RWPE2 (cell line): Measurements from ENCODE around the gene BCAS1.

Experiments used
- ATAC-seq: fragments of 200-7000 bp; cut with Tn5 transposase; 3 replicates; pipeline ENCODE4 v1.9.1; 2021; ENCODE audit warnings: low read depth
- DNase-seq: peaks from one replicate; pipeline ENCODE4 v3.0.0-alpha.2; 2020; ENCODE audit warnings: low spot score
- H3K27ac ChIP-seq: fragments of 450-650 bp; 2 replicates; pipeline ENCODE4 v1.5.1; 2017; ENCODE audit warnings: mild to moderate bottlenecking; ENCODE audit not compliant: poor library complexity, severe bottlenecking
- H3K27me3 ChIP-seq: fragments of 250-450 bp; sonication (Bioruptor Pico); 2 replicates; pipeline ENCODE4 v1.5.1; 2021; ENCODE audit warnings: mild to moderate bottlenecking, moderate library complexity; ENCODE audit not compliant: insufficient read depth, poor library complexity, severe bottlenecking
- H3K36me3 ChIP-seq: fragments of 250-450 bp; sonication (Bioruptor Pico); 2 replicates; pipeline ENCODE4 v1.5.1; 2020; ENCODE audit warnings: low read depth, mild to moderate bottlenecking, moderate library complexity
- H3K4me1 ChIP-seq: fragments of 250-450 bp; sonication (Bioruptor Pico); 2 replicates; pipeline ENCODE4 v1.5.1; 2021; ENCODE audit warnings: mild to moderate bottlenecking, moderate library complexity; ENCODE audit not compliant: insufficient read depth, poor library complexity, severe bottlenecking
- H3K4me3 ChIP-seq: fragments of 250-450 bp; sonication (Bioruptor Pico); 2 replicates; pipeline ENCODE4 v1.5.1; 2021; ENCODE audit warnings: mild to moderate bottlenecking, moderate library complexity; ENCODE audit not compliant: severe bottlenecking
- H3K9me3 ChIP-seq: fragments of 250-450 bp; sonication (Bioruptor Pico); 2 replicates; pipeline ENCODE4 v1.5.1; 2021; ENCODE audit warnings: mild to moderate bottlenecking, moderate library complexity; ENCODE audit not compliant: severe bottlenecking
- CTCF ChIP-seq: fragments of 450-650 bp; IDR thresholded peaks from one replicate; pipeline ENCODE4 v1.5.1; 2017; ENCODE audit warnings: mild to moderate bottlenecking, moderate library complexity; ENCODE audit not compliant: poor library complexity, severe bottlenecking

The BCAS1 gene

GRCh38 chr20:54097236-54097529 is 26.8 kb upstream of the BCAS1 start:
- no peaks in the 10 kb centered on the region for H3K27me3 ChIP-seq
- no peak for DNase-seq
- no peak for TF ChIP-seq CTCF
- no peak overlapping the region for H3K4me3 ChIP-seq
- H3K9me3 ChIP-seq, result no peaks in the 10 kb centered on the region
- no peak overlapping the region for H3K27ac ChIP-seq
- no peaks in the 10 kb centered on the region for H3K4me1 ChIP-seq
- no peak for ATAC-seq
- no peaks in the 10 kb centered on the region for H3K36me3 ChIP-seq

GRCh38 chr20:54095824-54096223 is 25.4 kb upstream of the BCAS1 start:
- no peaks in the 10 kb centered on the region for H3K27me3 ChIP-seq
- no peak for TF ChIP-seq CTCF
- H3K9me3 ChIP-seq, result no peaks in the 10 kb centered on the region
- ATAC-seq, result no peak
- no peaks in the 10 kb centered on the region for H3K36me3 ChIP-seq
- H3K4me1 ChIP-seq, result no peaks in the 10 kb centered on the region
- H3K27ac ChIP-seq, result no peak overlapping the region
- H3K4me3 ChIP-seq, result no peak overlapping the region
- no peak for DNase-seq

- no peak for DNase-seq
- no peak for ATAC-seq
Measured at GRCh38 chr20:54094268-54094580, 23.8 kb upstream of the BCAS1 start.

GRCh38 chr20:54093423-54094267 is 23.3 kb upstream of the BCAS1 start:
- ATAC-seq (no peak), DNase-seq (no peak)
- Histone ChIP-seq H3K27me3 (no peaks in the 10 kb centered on the region), H3K4me3 (no peak overlapping the region), H3K36me3 (no peaks in the 10 kb centered on the region), H3K9me3 (no peaks in the 10 kb centered on the region), H3K27ac (no peak overlapping the region), H3K4me1 (no peaks in the 10 kb centered on the region)
- TF ChIP-seq CTCF, result no peak

More at GRCh38 chr20:54094268-54094580, 23.8 kb upstream of the BCAS1 start:
- Histone ChIP-seq H3K4me3 (no peak overlapping the region), H3K36me3 (no peaks in the 10 kb centered on the region), H3K27me3 (no peaks in the 10 kb centered on the region), H3K27ac (no peak overlapping the region), H3K4me1 (no peaks in the 10 kb centered on the region), H3K9me3 (no peaks in the 10 kb centered on the region)
- TF ChIP-seq CTCF, result no peak

- DNase-seq (no peak), ATAC-seq (no peak)
- no peaks in the 10 kb centered on the region for H3K27me3 ChIP-seq
- H3K4me3 ChIP-seq, result no peak overlapping the region
- H3K9me3 ChIP-seq, result no peaks in the 10 kb centered on the region
- H3K4me1 ChIP-seq, result no peaks in the 10 kb centered on the region
- no peaks in the 10 kb centered on the region for H3K36me3 ChIP-seq
- TF ChIP-seq CTCF, result no peak
- no peak overlapping the region for H3K27ac ChIP-seq
Measured at GRCh38 chr20:54092021-54092420, 21.6 kb upstream of the BCAS1 start.
